ENCODE results near the gene FGGY.

DNA sequence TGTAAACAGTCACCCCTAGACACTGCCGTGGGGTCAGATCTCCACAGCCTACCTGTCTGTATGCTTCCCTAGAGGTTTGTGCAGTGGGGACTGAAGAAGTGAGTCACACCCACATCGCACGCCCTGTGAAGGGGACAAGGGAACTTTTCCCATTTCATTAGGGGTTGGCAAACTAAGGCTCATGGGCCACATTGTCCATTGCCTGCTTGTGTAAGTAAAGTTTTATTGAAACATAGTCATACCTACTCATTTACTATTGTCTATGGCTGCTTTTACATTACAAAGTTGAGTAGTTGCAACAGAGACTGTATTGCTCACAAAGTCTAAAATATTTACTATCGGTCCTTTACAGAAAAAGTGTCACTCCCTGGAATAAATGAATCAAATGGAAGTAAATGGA is 2.5 kb upstream of the FGGY start:
- TF ChIP-seq, protein P1, sequence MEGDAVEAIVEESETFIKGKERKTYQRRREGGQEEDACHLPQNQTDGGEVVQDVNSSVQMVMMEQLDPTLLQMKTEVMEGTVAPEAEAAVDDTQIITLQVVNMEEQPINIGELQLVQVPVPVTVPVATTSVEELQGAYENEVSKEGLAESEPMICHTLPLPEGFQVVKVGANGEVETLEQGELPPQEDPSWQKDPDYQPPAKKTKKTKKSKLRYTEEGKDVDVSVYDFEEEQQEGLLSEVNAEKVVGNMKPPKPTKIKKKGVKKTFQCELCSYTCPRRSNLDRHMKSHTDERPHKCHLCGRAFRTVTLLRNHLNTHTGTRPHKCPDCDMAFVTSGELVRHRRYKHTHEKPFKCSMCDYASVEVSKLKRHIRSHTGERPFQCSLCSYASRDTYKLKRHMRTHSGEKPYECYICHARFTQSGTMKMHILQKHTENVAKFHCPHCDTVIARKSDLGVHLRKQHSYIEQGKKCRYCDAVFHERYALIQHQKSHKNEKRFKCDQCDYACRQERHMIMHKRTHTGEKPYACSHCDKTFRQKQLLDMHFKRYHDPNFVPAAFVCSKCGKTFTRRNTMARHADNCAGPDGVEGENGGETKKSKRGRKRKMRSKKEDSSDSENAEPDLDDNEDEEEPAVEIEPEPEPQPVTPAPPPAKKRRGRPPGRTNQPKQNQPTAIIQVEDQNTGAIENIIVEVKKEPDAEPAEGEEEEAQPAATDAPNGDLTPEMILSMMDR (IDR thresholded peaks at IDR 0.05; ENCODE audit: low read depth, low read length, missing input control): no peak
- TF ChIP-seq, protein P2, sequence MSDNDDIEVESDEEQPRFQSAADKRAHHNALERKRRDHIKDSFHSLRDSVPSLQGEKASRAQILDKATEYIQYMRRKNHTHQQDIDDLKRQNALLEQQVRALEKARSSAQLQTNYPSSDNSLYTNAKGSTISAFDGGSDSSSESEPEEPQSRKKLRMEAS (IDR thresholded peaks at IDR 0.05): no peak
- no peak for TF ChIP-seq FOXA1 (IDR thresholded peaks at IDR 0.05)
- TF ChIP-seq YY1 (IDR thresholded peaks at IDR 0.05): no peak

Data from liver (tissue), 2 donors.